Measurements from ENCODE around the gene DDX41.
"Not testable (repeated sequence)": the region's sequence is repeated elsewhere in the genome, so short reads cannot be mapped to it uniquely, and the experiment has no call there.

The DDX41 gene

DNA sequence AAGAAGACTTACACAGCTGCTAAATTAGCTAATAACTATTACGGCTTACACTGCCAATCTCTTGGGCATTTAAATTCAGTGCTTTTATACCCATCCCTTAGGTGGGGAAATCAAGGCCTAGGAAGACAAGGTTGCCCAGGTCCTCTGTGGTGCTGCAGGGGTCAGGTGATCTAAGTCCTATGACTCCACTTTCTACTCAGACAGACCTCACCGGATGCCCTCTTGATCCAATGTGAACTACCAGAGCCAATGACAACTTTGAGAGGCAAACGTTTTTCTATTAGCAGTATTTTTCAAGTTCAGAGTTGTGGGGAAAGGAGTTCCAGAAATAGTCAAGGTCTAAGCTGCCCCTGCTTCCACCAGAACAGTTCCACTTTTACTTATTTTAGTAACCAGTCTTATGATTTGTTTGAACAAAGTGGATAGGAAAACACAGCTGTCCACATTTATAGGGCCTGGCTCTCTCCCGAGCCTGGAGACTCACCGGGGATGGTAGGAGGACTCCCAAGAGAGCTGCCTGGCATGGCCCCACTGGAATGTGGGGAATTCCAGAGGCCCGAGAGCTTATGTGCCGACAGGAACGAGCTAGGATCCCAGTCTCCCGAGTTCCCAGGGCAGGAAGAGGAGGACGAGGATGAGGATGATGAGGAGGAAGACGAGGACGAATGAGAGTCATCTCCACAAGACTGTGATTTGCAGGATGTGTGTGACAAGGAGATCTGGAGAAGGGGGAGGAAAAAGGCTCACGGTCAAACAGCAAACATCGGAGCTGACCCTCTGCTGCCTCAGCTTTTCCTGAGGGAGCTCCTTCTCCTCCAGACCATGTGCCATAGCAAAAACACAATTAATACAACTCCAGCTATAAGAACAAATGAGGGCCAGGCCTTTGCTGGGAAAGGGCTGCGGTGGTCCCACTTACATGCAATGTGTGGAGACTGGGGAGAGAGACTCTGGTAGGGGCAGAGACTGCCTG is 20.9 kb upstream of the DDX41 start:
- DNase-seq = no peak

- no peak for DNase-seq
These were observed 19.6 kb upstream of the DDX41 start for GRCh38 chr5:177536386-177536785.

GRCh38 chr5:177535125-177535524 is 18.4 kb upstream of the DDX41 start:
- no peak for DNase-seq

- DNase-seq = not testable (repeated sequence)
These were observed 17.7 kb upstream of the DDX41 start for GRCh38 chr5:177534433-177534832.

DNA sequence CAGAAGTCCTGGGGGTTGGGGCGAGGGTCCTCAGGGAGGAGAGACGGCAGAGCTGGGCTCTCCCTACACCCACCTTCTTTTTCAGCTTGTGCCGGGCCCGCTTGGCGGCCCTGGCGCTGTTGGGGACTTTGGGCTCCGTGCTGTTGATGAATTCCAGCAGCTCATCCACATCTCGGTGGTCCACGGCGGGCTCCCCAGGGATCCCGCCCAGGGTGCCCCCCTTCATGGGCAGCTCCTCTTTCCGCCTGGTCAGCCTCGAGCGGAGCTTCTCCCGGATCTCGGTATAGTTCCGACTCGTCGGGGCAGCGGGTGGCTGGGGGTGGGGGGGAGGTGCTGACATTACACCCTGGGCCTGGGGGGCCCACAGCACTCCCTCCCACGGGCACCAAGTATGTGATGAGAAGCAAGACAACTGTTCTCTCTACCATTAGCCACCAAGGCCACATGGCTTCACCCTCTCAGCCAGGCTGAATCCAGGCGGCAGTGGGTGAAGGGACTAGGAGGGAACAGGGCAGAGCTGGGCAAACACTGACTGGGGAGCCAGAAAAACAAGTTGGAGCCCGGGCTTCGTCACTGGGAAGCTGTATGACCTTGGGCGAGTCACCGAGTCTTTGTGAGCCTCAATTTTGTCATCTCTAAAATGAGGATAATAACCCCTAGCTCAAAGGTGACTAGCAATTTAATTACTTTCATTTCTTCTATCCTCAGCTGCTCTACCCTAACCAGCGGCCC is 14.6 kb upstream of the DDX41 start:
- DNase-seq = no peak

DNA sequence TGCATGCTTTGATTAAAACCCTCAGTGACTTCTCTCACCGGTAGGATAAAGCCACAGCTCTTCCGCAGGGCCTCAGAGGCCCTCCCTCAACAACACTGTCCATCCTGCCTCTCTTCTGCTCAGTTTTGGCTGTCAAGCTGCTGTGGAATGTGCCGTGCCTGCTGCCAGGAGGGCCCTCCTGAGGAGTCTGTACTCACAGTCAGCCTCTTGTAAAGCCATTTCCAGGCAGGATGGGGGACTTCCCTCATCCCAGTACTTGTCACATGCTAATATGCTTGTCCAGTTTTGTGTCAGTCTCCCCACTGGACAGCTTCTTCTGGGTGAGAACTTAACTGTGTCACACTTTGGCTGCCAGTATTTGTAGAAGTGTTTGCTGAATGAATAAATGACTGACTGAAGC is 13.9 kb upstream of the DDX41 start:
- DNase-seq = no peak

DNA sequence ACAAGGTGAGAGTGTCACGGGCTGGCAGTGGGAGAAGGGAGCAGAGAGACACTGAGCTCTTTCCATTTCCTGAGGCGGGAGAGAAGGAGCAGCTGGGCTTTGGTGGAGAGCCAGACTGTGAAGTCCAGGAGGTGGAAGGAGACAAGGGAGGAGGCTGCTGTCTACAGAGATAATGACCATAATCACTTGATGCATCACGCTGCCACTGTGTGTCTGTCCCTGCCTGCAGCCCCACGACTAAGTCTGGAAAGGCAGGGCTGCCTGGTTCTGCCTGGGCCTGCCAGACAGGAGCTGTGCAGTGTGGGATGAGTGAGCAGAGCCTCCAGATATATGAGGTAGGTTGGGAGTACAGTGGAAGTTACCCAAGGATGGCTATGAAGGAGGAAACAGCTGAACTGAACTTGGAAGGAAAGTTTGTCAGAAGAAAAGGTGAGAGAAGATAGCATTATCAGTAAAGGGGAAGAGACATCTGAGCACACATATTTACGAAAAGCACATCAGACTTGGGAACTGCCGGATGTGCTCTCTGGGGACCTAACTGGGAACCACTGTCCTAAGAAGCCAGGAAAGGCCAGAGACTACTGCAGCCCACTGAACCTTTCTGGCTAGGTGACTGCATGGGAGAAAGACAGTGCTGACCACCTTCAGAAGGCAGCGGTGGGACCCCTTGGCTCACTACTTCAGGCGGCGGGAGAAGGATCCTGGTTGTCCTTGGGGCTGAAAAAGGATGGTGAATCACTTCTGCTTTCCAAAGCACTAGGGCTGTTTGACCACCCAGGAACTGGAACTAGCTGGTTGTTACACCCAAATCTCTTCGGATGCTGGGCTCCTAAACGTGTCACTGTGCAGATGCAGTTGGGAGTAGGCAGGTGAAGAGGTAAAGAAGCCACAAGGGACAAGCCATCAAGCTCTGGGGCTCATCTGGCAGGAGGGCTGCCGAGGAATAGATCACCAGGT is 12.8 kb upstream of the DDX41 start:
- DNase-seq = no peak

GRCh38 chr5:177528631-177529030 is 11.9 kb upstream of the DDX41 start:
- no peak for DNase-seq

DNA sequence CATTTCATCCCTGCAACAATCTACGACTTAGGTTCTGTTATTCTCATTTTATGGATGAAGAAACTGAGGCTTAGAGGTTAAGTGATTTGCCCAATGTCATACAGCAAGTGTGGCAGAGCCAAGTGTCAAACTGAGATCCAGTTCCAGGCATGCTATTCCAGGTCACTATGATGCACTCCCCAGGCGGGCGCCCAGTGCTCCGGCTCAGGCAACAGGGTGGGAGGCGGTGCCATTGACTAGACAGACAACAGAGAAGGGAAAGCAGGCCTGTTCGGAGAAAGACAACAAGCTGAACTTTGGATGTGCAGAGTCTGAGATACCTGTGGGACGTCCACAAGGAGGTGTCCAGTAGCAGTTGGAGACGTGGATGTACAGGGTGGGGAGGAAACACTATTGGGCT is 10.8 kb upstream of the DDX41 start:
- no peak for DNase-seq

DNA sequence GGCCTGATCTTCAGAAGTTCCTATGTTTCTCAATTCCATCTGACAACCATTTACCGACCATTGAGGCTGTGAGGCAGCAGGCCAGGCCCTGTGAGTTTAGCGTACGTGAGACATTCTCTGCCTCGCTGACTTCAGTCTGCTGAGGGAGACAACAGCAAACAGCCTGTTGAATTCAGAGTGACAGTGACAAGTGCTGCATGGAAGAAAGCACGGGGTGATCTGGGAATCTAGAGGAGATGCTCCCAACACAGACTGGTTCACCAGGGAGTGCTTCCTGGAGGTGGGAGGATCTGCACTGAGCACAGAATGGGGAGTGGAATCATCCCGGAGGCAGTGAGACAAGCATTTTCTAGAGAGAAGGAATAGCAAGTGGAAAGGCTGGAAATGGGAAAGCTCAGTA is 10.0 kb upstream of the DDX41 start:
- DNase-seq = no peak

GRCh38 chr5:177526191-177526590 is 9.4 kb upstream of the DDX41 start:
- DNase-seq = no peak

DNA sequence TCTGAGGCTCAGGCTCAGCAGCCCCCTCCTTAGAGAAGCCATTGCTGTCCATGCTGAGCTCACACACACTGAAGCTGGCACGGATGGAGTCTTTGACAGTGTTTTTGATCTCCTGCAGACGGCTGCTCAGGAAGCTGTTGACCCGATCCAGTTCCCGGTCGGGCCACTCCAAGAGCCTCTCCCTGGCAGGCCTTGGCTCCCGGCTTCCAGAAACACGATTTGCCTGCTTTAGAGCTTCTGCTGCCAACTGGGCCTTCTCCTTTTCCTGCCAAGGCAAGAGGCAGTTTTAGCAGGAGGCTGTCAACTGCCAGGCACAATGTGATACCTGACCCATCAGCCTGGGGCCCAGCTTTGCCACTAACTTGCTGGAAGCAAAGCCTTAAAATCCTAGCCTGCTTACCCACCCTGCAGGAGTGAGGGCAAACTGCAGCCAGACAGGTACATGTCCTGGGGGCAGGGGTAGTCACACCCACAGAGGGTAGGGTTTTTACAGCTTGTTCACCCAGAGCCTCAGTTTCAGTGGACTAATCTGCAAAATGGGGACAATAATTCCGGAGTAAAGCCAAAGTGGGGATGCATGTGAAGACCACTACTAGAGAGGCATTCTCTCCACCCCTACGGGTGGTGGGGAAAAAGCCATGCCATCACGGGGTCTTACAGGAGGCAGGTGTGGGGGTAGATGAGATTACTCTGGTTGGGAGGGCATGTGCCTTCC is 8.3 kb upstream of the DDX41 start:
- peak; percentile 46 for DNase-seq

DNA sequence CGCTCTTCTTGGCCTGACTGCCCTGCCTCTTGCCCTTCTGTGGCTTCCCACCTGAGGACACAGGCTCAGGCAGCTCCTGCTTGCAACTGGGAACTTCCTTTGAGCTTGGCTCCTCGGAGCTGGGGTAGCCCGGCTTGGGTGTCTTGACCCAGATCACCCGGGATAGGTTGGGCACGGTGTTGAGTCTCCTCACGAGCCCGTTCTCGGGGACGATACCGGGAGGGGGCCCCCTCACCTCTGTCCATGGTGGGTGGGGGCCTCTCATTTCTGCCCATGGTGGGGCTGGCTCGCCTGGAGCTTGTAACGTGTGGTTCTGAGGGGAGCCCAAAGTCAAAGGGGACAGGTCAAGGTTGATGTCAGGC is 7.8 kb upstream of the DDX41 start:
- DNase-seq = peak; percentile 47

GRCh38 chr5:177523711-177524538 is 7.2 kb upstream of the DDX41 start:
- no peak for DNase-seq

- DNase-seq = no peak
These were observed 4.3 kb upstream of the DDX41 start for GRCh38 chr5:177520916-177521513.

DNA sequence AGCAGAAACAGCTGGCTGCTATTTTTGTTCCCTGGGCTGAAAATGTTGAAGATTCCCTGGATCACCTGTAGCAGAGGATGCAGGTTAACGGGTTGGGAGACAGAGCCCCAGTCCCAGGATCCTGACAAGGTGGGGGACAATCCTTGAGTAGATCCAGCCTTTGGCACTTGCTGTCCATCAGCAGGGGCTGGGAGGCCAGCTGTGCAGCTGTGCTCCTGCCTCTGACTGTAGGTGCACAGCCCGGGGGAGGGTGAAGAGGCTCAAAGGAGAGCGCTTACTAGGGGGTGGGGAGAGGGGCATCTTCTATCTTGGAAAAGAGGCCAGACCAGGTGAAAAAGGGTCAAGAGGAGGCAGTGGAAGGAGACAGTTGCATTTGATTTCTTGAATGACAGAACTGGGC is 3.5 kb upstream of the DDX41 start:
- no peak for DNase-seq

- DNase-seq = no peak
These were observed 2.9 kb upstream of the DDX41 start for GRCh38 chr5:177519463-177520235.

- no peak for DNase-seq
These were observed 1.2 kb downstream of the DDX41 start for GRCh38 chr5:177515580-177515979.

DNA sequence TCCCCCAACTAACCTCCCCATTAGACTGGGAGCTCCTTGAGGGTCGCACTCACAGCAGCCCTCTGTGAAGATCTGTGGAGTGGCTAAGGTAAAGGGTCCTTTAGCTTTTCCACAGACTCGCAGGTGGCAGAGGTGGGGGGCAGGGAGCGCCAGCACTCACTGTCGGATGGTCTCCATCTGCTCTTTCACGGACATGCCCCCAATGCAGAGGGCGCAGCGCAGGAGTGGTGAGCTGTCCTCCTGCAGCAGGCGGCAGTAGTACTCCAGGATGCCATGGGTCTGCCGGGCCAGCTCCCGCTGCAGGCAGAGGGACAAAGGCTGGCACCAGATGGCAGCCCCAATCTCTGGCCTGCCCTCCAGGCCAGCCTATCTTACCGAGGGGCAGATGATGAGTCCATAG is 2.2 kb downstream of the DDX41 start:
- no peak for DNase-seq

- DNase-seq = no peak
These were observed 3.3 kb downstream of the DDX41 start for GRCh38 chr5:177513500-177513899.
